Kidney epithelial cell (primary cell): ENCODE measurements around the gene FAM83C. TPM values are rescaled to one million over a fixed set of nuclear protein-coding genes. Genes with fewer than 3 reads are reported as not detected.

Experiments
- DNase-seq: peaks from one replicate; pipeline ENCODE4 v3.0.0-alpha.2; 2010; ENCODE audit warnings: low read depth
- H3K27me3 ChIP-seq: 2 replicates; pipeline ENCODE4 v1.6.0; 2011; ENCODE audit warnings: low read length; ENCODE audit not compliant: control insufficient read depth, insufficient read depth
- H3K36me3 ChIP-seq: 2 replicates; pipeline ENCODE4 v1.5.1; 2011; ENCODE audit warnings: low read length; ENCODE audit not compliant: control insufficient read depth, insufficient read depth
- H3K4me3 ChIP-seq: 2 replicates; pipeline ENCODE4 v1.5.1; 2011; ENCODE audit warnings: low read depth, mild to moderate bottlenecking, control low read depth, low read length
- CTCF ChIP-seq: IDR thresholded peaks from 2 replicates; pipeline ENCODE4 v1.5.1; 2011; ENCODE audit warnings: mild to moderate bottlenecking, moderate library complexity, low read length, control low read depth, inconsistent platforms; ENCODE audit not compliant: insufficient read depth, poor library complexity, severe bottlenecking
- total RNA-seq: library from RNA; depleted of rRNA; stranded (reverse); fragments of >200 nt; gene quantifications from 2 replicates; pipeline ENCODE4 v1.2.3, GENCODE V29; 2015

Gene FAM83C
- total RNA-seq, 1 donor from 2014 or later, result not detected

GRCh38 chr20:35288325-35289060 is 3.7 kb downstream of the FAM83C start:
- no peaks in the 10 kb centered on the region for H3K36me3 ChIP-seq
- no peaks in the 10 kb centered on the region for H3K27me3 ChIP-seq
- DNase-seq, result no peak
- TF ChIP-seq CTCF, result no peak
- no peak overlapping the region for H3K4me3 ChIP-seq

- Histone ChIP-seq H3K36me3 (no peaks in the 10 kb centered on the region), H3K4me3 (no peak overlapping the region), H3K27me3 (no peaks in the 10 kb centered on the region)
- DNase-seq, result no peak
- TF ChIP-seq CTCF, result no peak
Measured at GRCh38 chr20:35287509-35288324, 4.5 kb downstream of the FAM83C start.

- no peak overlapping the region for H3K4me3 ChIP-seq
- no peaks in the 10 kb centered on the region for H3K27me3 ChIP-seq
- no peak for TF ChIP-seq CTCF
- H3K36me3 ChIP-seq, result no peaks in the 10 kb centered on the region
- DNase-seq, result no peak
Measured at GRCh38 chr20:35286899-35287508, 5.2 kb downstream of the FAM83C start.

GRCh38 chr20:35286077-35286898 is 5.9 kb downstream of the FAM83C start:
- Histone ChIP-seq H3K4me3 (no peak overlapping the region), H3K27me3 (no peaks in the 10 kb centered on the region), H3K36me3 (no peaks in the 10 kb centered on the region)
- no peak for DNase-seq
- TF ChIP-seq CTCF, result no peak

- Histone ChIP-seq H3K4me3 (no peak overlapping the region), H3K27me3 (no peaks in the 10 kb centered on the region), H3K36me3 (no peaks in the 10 kb centered on the region)
- no peak for DNase-seq
- TF ChIP-seq CTCF, result no peak
Measured at GRCh38 chr20:35285806-35286076, 6.5 kb downstream of the FAM83C start.
